ENCODE results near the gene DIP2B.

GRCh38 chr12:50621399-50622300, 116.9 kb downstream of the DIP2B start:
- no peak for TF ChIP-seq CTCF (IDR thresholded peaks at IDR 0.05)
- TF ChIP-seq POLR2A (IDR thresholded peaks at IDR 0.05): no peak
- TF ChIP-seq EP300 (IDR thresholded peaks at IDR 0.05): no peak

All from ovary (tissue), 3 donors.